Gastroesophageal sphincter (tissue), 2 donors: Measurements from ENCODE around the gene SULT1E1.

ENCODE experiments used
- POLR2A ChIP-seq, 2 donors: fragments of 450-650 bp; IDR thresholded peaks; one replicate each; pipeline ENCODE4 v1.6.1; 2017; ENCODE audit warnings: antibody characterized with exemption in 2 of 2, mild to moderate bottlenecking in 2 of 2, moderate library complexity in 1 of 2
- POLR2AphosphoS5 ChIP-seq: sonication (generic); formaldehyde crosslinking; IDR thresholded peaks from one replicate; pipeline ENCODE4 v1.6.1; 2017; ENCODE audit warnings: antibody characterized with exemption

- TF ChIP-seq POLR2AphosphoS5 (no peak), POLR2A (IDR thresholded peaks at IDR 0.05) (no peak)
Observed at GRCh38 chr4:69896530-69897116, 36.7 kb upstream of the SULT1E1 start.
